ENCODE data around the gene DTX4.

The DTX4 gene

GRCh38 chr11:59173080-59173963, 1.4 kb downstream of the DTX4 start:
- DNase-seq (ENCODE audit: low read depth): peak; percentile 30

- DNase-seq (ENCODE audit: low read depth): peak; percentile 45
Observed at GRCh38 chr11:59173964-59174663, 2.2 kb downstream of the DTX4 start.

GRCh38 chr11:59174664-59175033, 2.7 kb downstream of the DTX4 start:
- peak; percentile 82 for DNase-seq (ENCODE audit: low read depth)

GRCh38 chr11:59175091-59175501, 3.2 kb downstream of the DTX4 start:
- DNase-seq (ENCODE audit: low read depth): no peak

- no peak for DNase-seq (ENCODE audit: low read depth)
Observed at GRCh38 chr11:59176330-59176729, 4.4 kb downstream of the DTX4 start.

- DNase-seq (ENCODE audit: low read depth): no peak
Observed at GRCh38 chr11:59178402-59178801, 6.5 kb downstream of the DTX4 start.

GRCh38 chr11:59179121-59179520, 7.2 kb downstream of the DTX4 start:
- no peak for DNase-seq (ENCODE audit: low read depth)

- DNase-seq (ENCODE audit: low read depth): no peak
Observed at GRCh38 chr11:59180168-59180776, 8.3 kb downstream of the DTX4 start.

GRCh38 chr11:59180907-59181306, 9.0 kb downstream of the DTX4 start:
- DNase-seq (ENCODE audit: low read depth): no peak

GRCh38 chr11:59181746-59182456, 10.0 kb downstream of the DTX4 start:
- no peak for DNase-seq (ENCODE audit: low read depth)

- no peak for DNase-seq (ENCODE audit: low read depth)
Observed at GRCh38 chr11:59182457-59183151, 10.7 kb downstream of the DTX4 start.

- no peak for DNase-seq (ENCODE audit: low read depth)
Observed at GRCh38 chr11:59183771-59184170, 11.8 kb downstream of the DTX4 start.

GRCh38 chr11:59184691-59185339, 12.9 kb downstream of the DTX4 start:
- DNase-seq (ENCODE audit: low read depth): no peak

- no peak for DNase-seq (ENCODE audit: low read depth)
Observed at GRCh38 chr11:59185386-59185945, 13.5 kb downstream of the DTX4 start.

GRCh38 chr11:59186130-59186594, 14.2 kb downstream of the DTX4 start:
- DNase-seq (ENCODE audit: low read depth): peak; percentile 46

- DNase-seq (ENCODE audit: low read depth): no peak
Observed at GRCh38 chr11:59187035-59187434, 15.1 kb downstream of the DTX4 start.

GRCh38 chr11:59187587-59187986, 15.7 kb downstream of the DTX4 start:
- no peak for DNase-seq (ENCODE audit: low read depth)

- no peak for DNase-seq (ENCODE audit: low read depth)
Observed at GRCh38 chr11:59188954-59189353, 17.0 kb downstream of the DTX4 start.

- no peak for DNase-seq (ENCODE audit: low read depth)
Observed at GRCh38 chr11:59189986-59190385, 18.1 kb downstream of the DTX4 start.

- no peak for DNase-seq (ENCODE audit: low read depth)
Observed at GRCh38 chr11:59191095-59191494, 19.2 kb downstream of the DTX4 start.

- no peak for DNase-seq (ENCODE audit: low read depth)
Observed at GRCh38 chr11:59191890-59192289, 20.0 kb downstream of the DTX4 start.
